Mucosa of descending colon (tissue), 3 donors: ENCODE results near the gene FYB2. TPM values are rescaled to one million over a fixed set of nuclear protein-coding genes. Genes with fewer than 3 reads are reported as not detected.

Experiments
- ATAC-seq: fragments of 200-7000 bp; cut with Tn5 transposase; one replicate; pipeline ENCODE4 v1.9.1; 2020; ENCODE audit warnings: mild to moderate bottlenecking, moderate library complexity
- DNase-seq, 3 donors: peaks; one replicate each; pipeline ENCODE4 v3.0.0-alpha.2; 2020
- H3K36me3 ChIP-seq: fragments of 200-600 bp; one replicate; pipeline ENCODE4 v1.8.0; 2021; ENCODE audit warnings: low read depth, mild to moderate bottlenecking
- H3K4me1 ChIP-seq: fragments of 200-600 bp; one replicate; pipeline ENCODE4 v1.8.0; 2021; ENCODE audit warnings: low read depth, mild to moderate bottlenecking
- H3K4me3 ChIP-seq: fragments of 200-600 bp; one replicate; pipeline ENCODE4 v1.8.0; 2021; ENCODE audit warnings: mild to moderate bottlenecking
- H3K9me3 ChIP-seq: fragments of 200-600 bp; one replicate; pipeline ENCODE4 v1.8.0; 2021; ENCODE audit warnings: mild to moderate bottlenecking
- intact Hi-C, 2 donors: fragments of 100-400 bp; cut with DNase I in 1 of 2; cut with micrococcal nuclease in 1 of 2; formaldehyde crosslinking; loops; one replicate each; pipeline versions ENCODE4 v1.11.0 to v1.11.1; 2022; cut with DNase I, micrococcal nuclease
- total RNA-seq, 3 donors: library from RNA; stranded (reverse); fragmentation: NEBNext Ultra II Directional in 2 of 3; extraction: Animal tissue kit (Norgen Biotek cat#: 25700) in 2 of 3; gene quantifications; one replicate each; pipeline versions ENCODE4 v1.2.1 to v1.2.4, GENCODE V29; 2021 to 2023
- TF ChIP-seq, protein P1 (sequence below): fragments of 200-600 bp; IDR thresholded peaks from one replicate; pipeline ENCODE4 v1.8.0; 2022; ENCODE audit warnings: antibody characterized with exemption, mild to moderate bottlenecking
- donor health status: DM: no; HTN: no; CAD: no; lungs with moderate emphysema.
- donor health status: DM: no; HTN: no; CAD: no.
- donor health status: DM: no; HTN: yes; CAD: no.

The FYB2 gene
- total RNA-seq, 3 donors from 2014 or later = 0.90 to 3.0 (median 0.95) TPM

GRCh38 chr1:56797065-56797685, 22.0 kb downstream of the FYB2 start:
- TF ChIP-seq, protein P1, sequence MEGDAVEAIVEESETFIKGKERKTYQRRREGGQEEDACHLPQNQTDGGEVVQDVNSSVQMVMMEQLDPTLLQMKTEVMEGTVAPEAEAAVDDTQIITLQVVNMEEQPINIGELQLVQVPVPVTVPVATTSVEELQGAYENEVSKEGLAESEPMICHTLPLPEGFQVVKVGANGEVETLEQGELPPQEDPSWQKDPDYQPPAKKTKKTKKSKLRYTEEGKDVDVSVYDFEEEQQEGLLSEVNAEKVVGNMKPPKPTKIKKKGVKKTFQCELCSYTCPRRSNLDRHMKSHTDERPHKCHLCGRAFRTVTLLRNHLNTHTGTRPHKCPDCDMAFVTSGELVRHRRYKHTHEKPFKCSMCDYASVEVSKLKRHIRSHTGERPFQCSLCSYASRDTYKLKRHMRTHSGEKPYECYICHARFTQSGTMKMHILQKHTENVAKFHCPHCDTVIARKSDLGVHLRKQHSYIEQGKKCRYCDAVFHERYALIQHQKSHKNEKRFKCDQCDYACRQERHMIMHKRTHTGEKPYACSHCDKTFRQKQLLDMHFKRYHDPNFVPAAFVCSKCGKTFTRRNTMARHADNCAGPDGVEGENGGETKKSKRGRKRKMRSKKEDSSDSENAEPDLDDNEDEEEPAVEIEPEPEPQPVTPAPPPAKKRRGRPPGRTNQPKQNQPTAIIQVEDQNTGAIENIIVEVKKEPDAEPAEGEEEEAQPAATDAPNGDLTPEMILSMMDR = no peak
- Histone ChIP-seq H3K36me3 (no peaks in the 10 kb centered on the region), H3K9me3 (no peaks in the 10 kb centered on the region), H3K4me3 (no peak overlapping the region), H3K4me1 (peaks cover 7% of the 10 kb centered on the region)
- intact Hi-C loops = no loop called here
- DNase-seq = peak; percentile 70 to 89 (median 73)
- ATAC-seq = peak; percentile 95

- Histone ChIP-seq H3K9me3 (no peaks in the 10 kb centered on the region), H3K4me3 (no peak overlapping the region), H3K36me3 (no peaks in the 10 kb centered on the region), H3K4me1 (peaks cover 7% of the 10 kb centered on the region)
- TF ChIP-seq, protein P1 = no peak
- intact Hi-C loops = no loop called here
- ATAC-seq (no peak), DNase-seq (no peak)
Observed at GRCh38 chr1:56795870-56796269, 23.3 kb downstream of the FYB2 start.

GRCh38 chr1:56790036-56790435, 29.2 kb downstream of the FYB2 start:
- Histone ChIP-seq H3K4me1 (peaks cover 13% of the 10 kb centered on the region), H3K4me3 (no peak overlapping the region), H3K36me3 (no peaks in the 10 kb centered on the region), H3K9me3 (no peaks in the 10 kb centered on the region)
- intact Hi-C loops = no loop called here
- DNase-seq = peak in 1 of 3 donors; percentile 18
- peak; percentile 52 for ATAC-seq
- TF ChIP-seq, protein P1 = no peak

DNA sequence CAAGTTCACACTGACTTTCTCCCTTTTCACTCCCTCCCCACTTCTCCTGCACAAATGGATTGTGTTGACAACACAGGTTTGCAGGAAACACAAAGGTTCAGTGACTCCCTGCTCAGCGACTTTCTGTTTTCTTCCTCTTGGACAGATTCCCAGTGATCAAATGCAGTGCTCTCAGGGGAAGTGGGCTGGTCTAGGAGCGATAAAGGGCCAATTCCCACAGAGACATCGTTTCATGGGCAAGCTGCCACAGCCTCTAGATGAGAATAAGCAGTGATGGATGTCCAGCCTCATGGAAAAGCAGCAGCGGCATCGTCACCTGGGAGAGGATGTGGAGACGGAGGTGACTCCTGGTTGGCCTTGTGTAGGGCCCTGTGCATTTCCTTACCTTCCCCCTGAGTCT, 30.6 kb downstream of the FYB2 start:
- Histone ChIP-seq H3K36me3 (no peaks in the 10 kb centered on the region), H3K4me1 (peaks cover 13% of the 10 kb centered on the region), H3K4me3 (no peak overlapping the region), H3K9me3 (no peaks in the 10 kb centered on the region)
- DNase-seq (peak; percentile 54 to 84 (median 62)), ATAC-seq (peak; percentile 88)
- intact Hi-C loops = no loop called here
- TF ChIP-seq, protein P1 = no peak

GRCh38 chr1:56788102-56788501, 31.1 kb downstream of the FYB2 start:
- DNase-seq (peak in 1 of 3 donors; percentile 23), ATAC-seq (peak; percentile 74)
- Histone ChIP-seq H3K36me3 (no peaks in the 10 kb centered on the region), H3K9me3 (no peaks in the 10 kb centered on the region), H3K4me1 (peaks cover 13% of the 10 kb centered on the region), H3K4me3 (no peak overlapping the region)
- intact Hi-C loops = no loop called here
- TF ChIP-seq, protein P1 = no peak
